Mesenchymal stem cell (in vitro differentiated cells and primary cell): ENCODE measurements around the gene TUBAL3.

Experiments
- DNase-seq: peaks from one replicate; pipeline ENCODE4 v3.0.0-alpha.2; 2013
- H2AFZ ChIP-seq: one replicate; pipeline ENCODE4 v1.6.1; 2013; ENCODE audit warnings: low read depth, mild to moderate bottlenecking, control low read depth, inconsistent platforms, low read length, moderate library complexity
- H2AK5ac ChIP-seq: 2 replicates; pipeline ENCODE4 v1.6.1; 2013; ENCODE audit warnings: low read length, moderate library complexity, mild to moderate bottlenecking, inconsistent platforms; ENCODE audit not compliant: severe bottlenecking
- H2BK120ac ChIP-seq: one replicate; pipeline ENCODE4 v1.6.1; 2013; ENCODE audit warnings: low read depth, mild to moderate bottlenecking, inconsistent platforms, low read length, moderate library complexity
- H2BK12ac ChIP-seq, 2 experiments: one replicate each; pipeline ENCODE4 v1.6.1; 2013; ENCODE audit warnings: inconsistent platforms in 2 of 2, low read length in 2 of 2, mild to moderate bottlenecking in 2 of 2, moderate library complexity in 2 of 2, control low read depth in 1 of 2
- H2BK15ac ChIP-seq: one replicate; pipeline ENCODE4 v1.6.1; 2013; ENCODE audit warnings: mild to moderate bottlenecking, low read depth, inconsistent platforms; ENCODE audit not compliant: poor library complexity, severe bottlenecking
- H2BK5ac ChIP-seq: 2 replicates; pipeline ENCODE4 v1.6.1; 2013; ENCODE audit warnings: low read depth, mild to moderate bottlenecking, low read length, control low read depth, inconsistent platforms; ENCODE audit not compliant: poor library complexity, severe bottlenecking
- H3K14ac ChIP-seq, 2 experiments: one replicate each; pipeline ENCODE4 v1.6.1; 2013; ENCODE audit warnings: inconsistent platforms in 2 of 2, low read length in 2 of 2, control low read depth in 1 of 2, mild to moderate bottlenecking in 1 of 2, moderate library complexity in 1 of 2
- H3K18ac ChIP-seq, 2 experiments: one replicate each; pipeline ENCODE4 v1.6.1; 2013; ENCODE audit warnings: inconsistent platforms in 2 of 2, low read length in 2 of 2, control low read depth in 1 of 2, low read depth in 1 of 2, mild to moderate bottlenecking in 1 of 2
- H3K23ac ChIP-seq, 2 experiments: one replicate each; pipeline ENCODE4 v1.6.1; 2013; ENCODE audit warnings: inconsistent platforms in 2 of 2, low read length in 2 of 2, mild to moderate bottlenecking in 2 of 2, moderate library complexity in 2 of 2, control low read depth in 1 of 2
- H3K27ac ChIP-seq: 2 replicates; pipeline ENCODE4 v1.5.1; 2013; ENCODE audit warnings: mild to moderate bottlenecking, moderate library complexity, low read length, control low read depth, inconsistent platforms; ENCODE audit not compliant: poor library complexity, severe bottlenecking
- H3K27me3 ChIP-seq, 2 experiments: 2 replicates each; pipeline versions ENCODE4 v1.6.1 to v1.7.0; 2013; ENCODE audit warnings: low read length in 2 of 2, mild to moderate bottlenecking in 2 of 2, moderate library complexity in 2 of 2, control low read depth in 1 of 2, inconsistent platforms in 1 of 2; ENCODE audit not compliant: control insufficient read depth in 1 of 2, insufficient read depth in 1 of 2
- H3K36me3 ChIP-seq, 2 experiments: 2 replicates each; pipeline versions ENCODE4 v1.6.1 to v1.7.0; 2013; ENCODE audit warnings: low read length in 2 of 2, control low read depth in 1 of 2, inconsistent platforms in 1 of 2, low read depth in 1 of 2, mild to moderate bottlenecking in 1 of 2; ENCODE audit not compliant: insufficient read depth in 2 of 2, control insufficient read depth in 1 of 2
- H3K4ac ChIP-seq, 2 experiments: one replicate each; pipeline ENCODE4 v1.6.1; 2013; ENCODE audit warnings: inconsistent platforms in 2 of 2, low read length in 2 of 2, mild to moderate bottlenecking in 2 of 2, moderate library complexity in 2 of 2, control low read depth in 1 of 2, low read depth in 1 of 2
- H3K4me1 ChIP-seq: 2 replicates; pipeline ENCODE4 v1.6.1; 2013; ENCODE audit warnings: low read depth, low read length, control low read depth; ENCODE audit not compliant: control insufficient read depth, insufficient read depth
- H3K4me2 ChIP-seq: 2 replicates; pipeline ENCODE4 v1.6.1; 2013; ENCODE audit warnings: low read length, mild to moderate bottlenecking, inconsistent platforms; ENCODE audit not compliant: poor library complexity, severe bottlenecking
- H3K4me3 ChIP-seq, 2 experiments: 2 replicates each; pipeline versions ENCODE4 v1.5.1 to v1.7.0; 2013; ENCODE audit warnings: low read length in 2 of 2, mild to moderate bottlenecking in 2 of 2, control low read depth in 1 of 2, low read depth in 1 of 2; ENCODE audit not compliant: insufficient read depth in 1 of 2
- H3K79me1 ChIP-seq: replicated peaks from 2 replicates; pipeline ENCODE4 v1.6.1; 2013; ENCODE audit warnings: mild to moderate bottlenecking, control low read depth, low read length, inconsistent platforms; ENCODE audit not compliant: poor library complexity, severe bottlenecking
- H3K9ac ChIP-seq: 2 replicates; pipeline ENCODE4 v1.7.0; 2013; ENCODE audit warnings: mild to moderate bottlenecking, low read length, moderate library complexity
- H3K9me3 ChIP-seq: 2 replicates; pipeline ENCODE4 v1.7.0; 2013; ENCODE audit warnings: mild to moderate bottlenecking, low read length; ENCODE audit not compliant: control insufficient read depth
- H4K8ac ChIP-seq: one replicate; pipeline ENCODE4 v1.6.1; 2013; ENCODE audit warnings: inconsistent platforms, mild to moderate bottlenecking, low read length, moderate library complexity
- H4K91ac ChIP-seq: one replicate; pipeline ENCODE4 v1.6.1; 2013; ENCODE audit warnings: mild to moderate bottlenecking, low read length, inconsistent platforms
- WGBS: methylation state at CpG from one replicate; pipeline ENCODE4 v1.1.7; 2013; ENCODE audit warnings: mixed read lengths; 5-methylcytosine and 5-hydroxymethylcytosine counted together

The TUBAL3 gene

DNA sequence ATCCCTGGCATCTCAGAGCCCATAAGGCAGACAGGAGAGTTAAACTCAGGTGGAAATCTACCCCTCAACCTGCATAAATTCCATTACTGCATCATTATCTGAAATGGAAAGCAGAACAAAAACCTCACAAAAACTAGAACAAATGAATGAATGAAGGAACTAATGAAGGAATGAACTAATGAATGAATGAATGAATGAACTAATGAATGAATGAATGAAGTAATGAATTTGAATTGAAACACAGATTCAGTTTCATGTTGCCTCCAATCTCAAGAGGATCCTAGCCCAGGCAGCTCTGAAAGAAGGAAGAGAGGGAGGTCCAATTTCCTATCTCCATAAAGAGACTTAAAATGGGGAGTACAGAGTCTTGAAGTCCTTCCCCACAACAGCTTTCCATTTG lies 41.8 kb downstream of the TUBAL3 start:
- Histone ChIP-seq H3K4me1 (no peaks in the 10 kb centered on the region), H3K23ac (no peak overlapping the region), H2BK12ac (no peak overlapping the region), H2AFZ (no peak overlapping the region), H4K91ac (no peak overlapping the region), H3K4ac (no peak overlapping the region), H3K4me2 (no peak overlapping the region), H4K8ac (no peak overlapping the region), H2BK15ac (no peak overlapping the region), H3K27me3 (peaks cover 29 to 76% of the 10 kb centered on the region in 2 experiments), H2AK5ac (no peak overlapping the region), H3K18ac (no peak overlapping the region), H3K14ac (no peak overlapping the region), H2BK120ac (no peak overlapping the region), H3K27ac (no peak overlapping the region), H2BK5ac (no peak overlapping the region), H3K9me3 (no peaks in the 10 kb centered on the region), H3K9ac (no peak overlapping the region), H3K4me3 (no peak overlapping the region), H3K79me1 (no peaks in the 10 kb centered on the region), H3K36me3 (no peaks in the 10 kb centered on the region)
- no peak for DNase-seq

DNA sequence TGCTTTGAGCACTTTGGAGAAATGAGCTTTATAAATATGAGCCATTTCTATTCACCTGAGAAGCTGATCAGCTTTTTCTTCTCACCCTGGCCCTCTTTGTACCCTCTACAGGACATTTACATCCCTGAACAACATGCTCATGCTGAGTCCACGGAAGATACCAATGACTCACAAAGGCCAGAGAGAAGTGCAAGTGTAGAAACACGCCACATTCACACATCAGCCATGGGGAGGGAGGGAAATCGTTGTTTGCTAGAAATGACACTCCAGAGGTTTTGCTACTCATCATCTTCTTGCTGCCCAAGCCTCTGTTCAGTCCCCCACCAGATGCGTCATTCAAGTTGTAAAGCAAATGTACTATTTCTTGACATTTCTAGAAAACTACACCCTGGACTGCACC lies 42.7 kb downstream of the TUBAL3 start:
- no peak for DNase-seq
- no peak overlapping the region for H3K14ac ChIP-seq
- H3K4ac ChIP-seq: no peak overlapping the region

DNA sequence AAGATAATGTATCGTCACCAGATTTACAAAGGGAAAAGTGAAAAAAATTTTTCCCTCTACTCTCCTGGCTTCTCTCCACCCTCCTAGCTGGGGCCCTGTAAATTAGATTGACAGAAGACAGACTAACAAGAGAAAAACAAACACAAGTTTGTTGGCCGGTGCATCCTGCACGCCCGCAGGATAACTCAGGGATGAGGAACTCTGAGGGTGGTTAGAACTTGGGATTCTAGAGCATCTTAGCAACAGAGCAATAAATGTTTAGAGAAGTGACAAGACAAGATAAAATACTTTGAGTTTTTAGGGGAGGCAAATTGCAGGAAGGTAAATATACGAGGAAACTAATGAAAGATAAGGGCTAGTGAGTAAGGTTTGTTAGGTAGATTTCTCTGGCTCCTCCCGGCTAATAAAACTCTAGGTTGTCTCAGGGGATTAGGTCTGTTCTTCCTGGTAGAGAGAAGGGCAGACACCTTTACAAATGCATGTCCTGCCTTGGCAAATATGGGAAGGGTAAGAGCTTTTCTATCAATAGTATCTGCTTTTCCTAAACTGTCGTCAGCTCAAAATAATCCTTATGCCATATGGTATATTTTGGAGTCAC lies 44.2 kb downstream of the TUBAL3 start:
- DNase-seq: no peak
- H2AK5ac ChIP-seq: no peak overlapping the region
- no peak overlapping the region for H3K23ac ChIP-seq
- no peak overlapping the region for H3K4me2 ChIP-seq
- H4K91ac ChIP-seq: no peak overlapping the region
- no peak overlapping the region for H2BK15ac ChIP-seq
- no peak overlapping the region for H2BK12ac ChIP-seq
- no peak overlapping the region for H3K4ac ChIP-seq
- no peak overlapping the region for H2AFZ ChIP-seq
- H2BK120ac ChIP-seq: no peak overlapping the region
- WGBS: 49% methylated on average over 5 of the region's 7 CpGs
- H3K9me3 ChIP-seq: no peaks in the 10 kb centered on the region
- H3K27me3 ChIP-seq: peaks cover 19 to 52% of the 10 kb centered on the region in 2 experiments
- H3K14ac ChIP-seq: no peak overlapping the region
- H3K4me3 ChIP-seq: no peak overlapping the region
- H3K9ac ChIP-seq: no peak overlapping the region
- no peaks in the 10 kb centered on the region for H3K36me3 ChIP-seq
- no peak overlapping the region for H3K18ac ChIP-seq
- no peak overlapping the region for H3K27ac ChIP-seq
- H4K8ac ChIP-seq: no peak overlapping the region
- no peaks in the 10 kb centered on the region for H3K4me1 ChIP-seq
- H2BK5ac ChIP-seq: no peak overlapping the region
- H3K79me1 ChIP-seq: no peaks in the 10 kb centered on the region

More for the DNA sequence above, 42.7 kb downstream of the TUBAL3 start:
- Histone ChIP-seq H4K91ac (no peak overlapping the region), H2BK120ac (no peak overlapping the region), H2AK5ac (no peak overlapping the region), H3K27ac (no peak overlapping the region), H2BK15ac (no peak overlapping the region), H3K79me1 (no peaks in the 10 kb centered on the region), H3K27me3 (peaks cover 25 to 68% of the 10 kb centered on the region in 2 experiments), H3K23ac (no peak overlapping the region), H3K9ac (no peak overlapping the region), H3K4me3 (no peak overlapping the region), H3K36me3 (no peaks in the 10 kb centered on the region), H3K9me3 (no peaks in the 10 kb centered on the region), H2BK5ac (no peak overlapping the region), H3K4me1 (no peaks in the 10 kb centered on the region), H2AFZ (no peak overlapping the region), H3K18ac (no peak overlapping the region), H2BK12ac (no peak overlapping the region), H3K4me2 (no peak overlapping the region), H4K8ac (no peak overlapping the region)
- 86% methylated on average over 4 of the region's 4 CpGs for WGBS

DNA sequence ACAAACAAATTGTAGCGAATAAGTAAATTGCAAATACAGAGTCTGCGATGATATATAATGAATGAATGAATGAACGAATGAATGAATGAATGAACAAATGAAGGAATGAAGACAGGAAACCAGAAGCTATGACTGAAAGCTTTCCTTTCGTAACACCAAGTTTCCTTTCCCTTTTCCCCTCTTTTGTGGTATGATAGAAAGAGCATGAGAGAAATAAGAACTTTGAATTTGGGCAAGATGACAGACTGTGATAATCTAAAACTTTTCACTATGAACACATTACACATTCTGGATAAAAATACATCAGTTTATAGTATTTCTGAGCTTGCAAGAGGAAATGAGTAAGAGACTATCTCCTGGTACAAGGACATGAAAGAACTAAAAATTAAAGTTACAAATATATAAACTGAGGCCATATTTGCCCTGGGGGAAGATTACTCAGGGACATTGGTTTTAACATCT lies 48.3 kb downstream of the TUBAL3 start:
- H3K4me2 ChIP-seq: no peak overlapping the region
- no peak overlapping the region for H3K27ac ChIP-seq
- no peak overlapping the region for H2AK5ac ChIP-seq
- 95% methylated on average over 3 of the region's 4 CpGs for WGBS
- no peak overlapping the region for H2AFZ ChIP-seq
- H2BK12ac ChIP-seq: no peak overlapping the region
- no peak overlapping the region for H4K91ac ChIP-seq
- no peak for DNase-seq
- no peaks in the 10 kb centered on the region for H3K4me1 ChIP-seq
- no peak overlapping the region for H3K18ac ChIP-seq
- no peak overlapping the region for H3K9ac ChIP-seq
- no peak overlapping the region for H2BK120ac ChIP-seq
- no peaks in the 10 kb centered on the region for H3K79me1 ChIP-seq
- H2BK5ac ChIP-seq: no peak overlapping the region
- no peaks in the 10 kb centered on the region for H3K9me3 ChIP-seq
- no peak overlapping the region for H3K23ac ChIP-seq
- no peak overlapping the region for H3K4me3 ChIP-seq
- no peaks in the 10 kb centered on the region for H3K36me3 ChIP-seq
- H3K4ac ChIP-seq: no peak overlapping the region
- no peak overlapping the region for H3K14ac ChIP-seq
- H4K8ac ChIP-seq: no peak overlapping the region
- H2BK15ac ChIP-seq: no peak overlapping the region
- H3K27me3 ChIP-seq: peaks cover 3 to 13% of the 10 kb centered on the region in 2 experiments
